Jurkat, Clone E6-1 (cell line): Measurements from ENCODE around the gene SLC16A9.

ENCODE experiments used
- DNase-seq: peaks from one replicate; pipeline ENCODE4 v3.0.0-alpha.2; 2011; ENCODE audit warnings: low read depth, low spot score
- H3K4me3 ChIP-seq: 2 replicates; pipeline ENCODE4 v1.5.1; 2011; ENCODE audit warnings: mild to moderate bottlenecking, low read length, control low read depth, moderate library complexity

SLC16A9 gene

GRCh38 chr10:59611048-59611447, 98.6 kb downstream of the SLC16A9 start:
- no peak overlapping the region for H3K4me3 ChIP-seq
- DNase-seq = no peak

GRCh38 chr10:59607970-59608369, 101.7 kb downstream of the SLC16A9 start:
- no peak for DNase-seq
- no peak overlapping the region for H3K4me3 ChIP-seq

GRCh38 chr10:59606551-59606961, 103.1 kb downstream of the SLC16A9 start:
- no peak overlapping the region for H3K4me3 ChIP-seq
- DNase-seq = no peak

GRCh38 chr10:59601985-59602384, 107.7 kb downstream of the SLC16A9 start:
- no peak overlapping the region for H3K4me3 ChIP-seq
- no peak for DNase-seq
